Cerebellar nuclear complex (tissue), 1 donor: ENCODE results near the gene STARD13.

Experiments used
- DNase-seq, 2 experiments: peaks; one replicate each; lab custom pipeline; 2025; lab: John Stamatoyannopoulos, UW

STARD13 gene, protein sequence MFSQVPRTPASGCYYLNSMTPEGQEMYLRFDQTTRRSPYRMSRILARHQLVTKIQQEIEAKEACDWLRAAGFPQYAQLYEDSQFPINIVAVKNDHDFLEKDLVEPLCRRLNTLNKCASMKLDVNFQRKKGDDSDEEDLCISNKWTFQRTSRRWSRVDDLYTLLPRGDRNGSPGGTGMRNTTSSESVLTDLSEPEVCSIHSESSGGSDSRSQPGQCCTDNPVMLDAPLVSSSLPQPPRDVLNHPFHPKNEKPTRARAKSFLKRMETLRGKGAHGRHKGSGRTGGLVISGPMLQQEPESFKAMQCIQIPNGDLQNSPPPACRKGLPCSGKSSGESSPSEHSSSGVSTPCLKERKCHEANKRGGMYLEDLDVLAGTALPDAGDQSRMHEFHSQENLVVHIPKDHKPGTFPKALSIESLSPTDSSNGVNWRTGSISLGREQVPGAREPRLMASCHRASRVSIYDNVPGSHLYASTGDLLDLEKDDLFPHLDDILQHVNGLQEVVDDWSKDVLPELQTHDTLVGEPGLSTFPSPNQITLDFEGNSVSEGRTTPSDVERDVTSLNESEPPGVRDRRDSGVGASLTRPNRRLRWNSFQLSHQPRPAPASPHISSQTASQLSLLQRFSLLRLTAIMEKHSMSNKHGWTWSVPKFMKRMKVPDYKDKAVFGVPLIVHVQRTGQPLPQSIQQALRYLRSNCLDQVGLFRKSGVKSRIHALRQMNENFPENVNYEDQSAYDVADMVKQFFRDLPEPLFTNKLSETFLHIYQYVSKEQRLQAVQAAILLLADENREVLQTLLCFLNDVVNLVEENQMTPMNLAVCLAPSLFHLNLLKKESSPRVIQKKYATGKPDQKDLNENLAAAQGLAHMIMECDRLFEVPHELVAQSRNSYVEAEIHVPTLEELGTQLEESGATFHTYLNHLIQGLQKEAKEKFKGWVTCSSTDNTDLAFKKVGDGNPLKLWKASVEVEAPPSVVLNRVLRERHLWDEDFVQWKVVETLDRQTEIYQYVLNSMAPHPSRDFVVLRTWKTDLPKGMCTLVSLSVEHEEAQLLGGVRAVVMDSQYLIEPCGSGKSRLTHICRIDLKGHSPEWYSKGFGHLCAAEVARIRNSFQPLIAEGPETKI

DNA sequence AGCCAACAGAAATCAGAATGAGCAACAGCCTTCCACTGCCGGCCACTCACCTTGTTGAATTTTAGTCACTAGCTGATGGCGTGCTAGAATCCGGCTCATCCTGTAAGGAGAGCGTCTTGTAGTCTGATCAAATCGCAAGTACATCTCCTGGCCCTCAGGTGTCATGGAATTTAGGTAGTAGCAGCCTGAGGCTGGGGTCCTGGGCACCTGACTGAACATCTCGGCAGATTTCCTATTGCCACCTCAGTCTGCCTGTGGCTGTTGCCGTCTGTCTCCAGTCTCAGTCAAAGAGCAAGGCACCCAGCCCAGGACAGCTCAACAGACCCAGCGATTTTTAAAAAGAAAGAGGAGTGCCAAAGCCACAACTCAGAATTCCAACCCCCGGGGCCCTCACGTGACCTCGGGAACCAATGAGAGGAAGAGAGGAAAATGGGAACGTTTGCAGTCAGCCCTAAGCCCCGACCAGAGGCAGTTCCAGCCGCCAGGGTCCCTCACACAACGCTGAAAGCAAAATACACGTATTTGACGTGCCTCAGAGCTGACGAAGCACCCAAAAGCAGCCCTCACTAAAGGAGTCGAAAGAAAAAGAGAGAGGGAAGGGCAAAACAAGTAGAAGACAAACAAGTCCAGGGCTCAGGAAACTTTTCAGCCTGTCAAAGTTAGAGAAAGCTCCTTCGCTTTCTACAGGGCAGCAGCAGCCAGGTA, at the start of gene STARD13:
Gene STARD13, minus strand, starts transcription at position 336 of the 705 bp plus-strand sequence. Its CDS starts 117 bp downstream, at position 219.
- no peak for DNase-seq

DNA sequence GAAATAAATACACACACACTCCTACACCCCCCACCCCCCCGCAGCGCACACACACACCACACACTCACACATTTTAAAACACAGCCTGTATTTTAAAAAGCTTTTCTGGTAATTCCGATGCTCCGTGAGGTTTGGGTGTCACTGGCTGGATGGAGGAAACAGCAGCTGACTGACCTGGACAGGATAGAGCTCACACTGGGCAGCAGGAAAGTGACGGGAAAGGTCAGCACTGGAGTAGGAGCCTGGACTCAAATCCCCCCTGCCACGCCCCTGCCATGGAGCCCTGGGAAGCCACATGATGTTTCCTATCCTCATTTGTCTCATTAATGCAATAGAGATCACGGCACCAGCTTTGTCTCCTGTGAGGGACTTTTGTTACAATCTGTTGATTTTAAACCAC, 49.3 kb upstream of the STARD13 start:
- DNase-seq, result no peak

DNA sequence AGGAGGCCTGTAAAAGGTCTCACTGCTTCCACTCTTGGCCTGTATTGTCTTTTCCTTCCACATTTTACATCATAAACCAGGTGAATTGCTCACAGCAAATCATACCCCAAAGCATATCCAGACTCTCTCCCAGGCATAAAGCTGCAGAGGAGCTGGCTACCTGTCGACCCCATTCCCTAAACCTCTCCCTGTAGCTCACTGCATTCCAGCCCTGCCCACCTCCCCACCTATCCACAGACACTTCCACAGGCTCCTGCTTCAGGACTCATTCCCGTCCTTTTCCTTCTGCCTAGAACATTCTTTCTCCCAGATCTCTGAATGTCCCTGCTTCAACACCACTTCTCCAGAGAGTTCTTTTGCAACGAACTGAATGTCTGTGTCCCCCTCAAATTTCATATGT, 46.4 kb upstream of the STARD13 start:
- DNase-seq, result no peak

DNA sequence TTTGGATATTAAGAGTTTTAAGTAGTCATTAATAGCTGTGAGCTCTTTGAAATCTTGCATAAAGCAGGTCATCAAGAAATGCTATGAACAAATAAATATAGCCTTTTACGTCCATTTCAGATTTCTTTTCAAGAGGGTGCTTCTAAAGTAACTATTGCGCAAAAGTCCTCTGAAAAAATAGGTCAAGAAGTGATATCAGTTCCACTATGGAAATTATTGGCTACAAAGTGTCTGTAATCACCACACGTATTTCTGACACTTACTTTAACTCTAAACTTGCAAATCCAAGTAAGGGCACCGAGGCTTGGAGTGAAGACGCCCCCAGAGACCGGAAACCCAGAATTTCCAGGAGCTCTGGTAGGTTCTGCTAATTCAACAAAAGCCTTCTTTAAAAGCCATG, 44.9 kb upstream of the STARD13 start:
- no peak for DNase-seq

DNA sequence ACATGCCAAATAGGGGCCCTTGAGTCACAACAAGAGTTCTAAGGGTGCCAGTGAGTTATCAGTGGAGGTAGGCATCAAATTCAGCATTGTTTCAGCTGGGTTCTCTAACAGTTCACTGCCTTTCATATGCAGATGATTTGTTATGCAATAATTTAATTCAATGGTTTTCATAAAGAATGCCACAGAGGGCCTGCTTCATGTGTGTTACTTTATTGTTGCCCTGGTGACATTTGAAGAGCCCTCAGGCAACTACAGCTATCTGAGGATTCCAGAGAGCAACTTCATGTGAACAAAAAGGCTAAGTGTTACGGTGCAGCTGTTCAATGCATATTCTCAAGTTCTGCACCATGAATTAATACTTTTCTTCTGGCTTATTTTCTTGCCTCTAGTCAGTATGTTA, 43.1 kb upstream of the STARD13 start:
- DNase-seq, result no peak

DNA sequence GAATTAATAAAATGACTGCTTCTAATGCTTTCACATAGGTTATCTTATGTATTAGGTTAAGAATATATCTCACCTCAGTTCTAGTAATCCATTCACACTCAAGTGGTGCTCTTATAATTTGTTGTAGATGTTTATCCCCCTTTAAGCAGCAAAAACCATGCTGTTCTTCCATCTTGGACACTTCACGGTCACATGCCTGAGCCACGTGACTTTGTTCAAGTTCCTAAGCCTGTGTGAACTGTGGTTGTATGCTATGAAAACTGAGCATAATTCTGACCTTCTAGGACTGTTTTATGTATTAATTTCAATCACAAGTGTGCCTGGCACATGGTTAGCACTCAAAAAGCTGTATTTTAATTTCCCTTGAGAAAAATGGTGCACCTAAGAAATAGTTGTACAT, 41.2 kb upstream of the STARD13 start:
- no peak for DNase-seq

DNA sequence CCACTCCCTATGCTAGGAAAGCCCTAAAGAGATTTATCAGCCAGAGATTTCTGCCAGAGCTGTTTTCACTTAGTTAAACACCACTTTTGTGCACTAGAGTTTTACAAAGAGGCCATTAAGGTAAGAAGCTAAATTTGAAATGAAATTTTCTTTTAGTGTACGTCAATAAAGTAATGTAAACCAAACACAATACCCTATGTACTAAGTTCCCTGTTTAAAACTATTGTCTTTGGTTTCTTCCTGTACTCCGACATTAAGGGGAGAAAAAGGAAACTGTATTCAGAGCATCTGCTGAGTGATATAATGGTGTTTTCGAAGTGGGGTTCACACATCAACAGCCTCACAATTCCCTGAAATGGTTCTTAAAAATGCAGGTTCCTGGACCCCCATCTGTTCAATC, 40.7 kb upstream of the STARD13 start:
- no peak for DNase-seq

DNA sequence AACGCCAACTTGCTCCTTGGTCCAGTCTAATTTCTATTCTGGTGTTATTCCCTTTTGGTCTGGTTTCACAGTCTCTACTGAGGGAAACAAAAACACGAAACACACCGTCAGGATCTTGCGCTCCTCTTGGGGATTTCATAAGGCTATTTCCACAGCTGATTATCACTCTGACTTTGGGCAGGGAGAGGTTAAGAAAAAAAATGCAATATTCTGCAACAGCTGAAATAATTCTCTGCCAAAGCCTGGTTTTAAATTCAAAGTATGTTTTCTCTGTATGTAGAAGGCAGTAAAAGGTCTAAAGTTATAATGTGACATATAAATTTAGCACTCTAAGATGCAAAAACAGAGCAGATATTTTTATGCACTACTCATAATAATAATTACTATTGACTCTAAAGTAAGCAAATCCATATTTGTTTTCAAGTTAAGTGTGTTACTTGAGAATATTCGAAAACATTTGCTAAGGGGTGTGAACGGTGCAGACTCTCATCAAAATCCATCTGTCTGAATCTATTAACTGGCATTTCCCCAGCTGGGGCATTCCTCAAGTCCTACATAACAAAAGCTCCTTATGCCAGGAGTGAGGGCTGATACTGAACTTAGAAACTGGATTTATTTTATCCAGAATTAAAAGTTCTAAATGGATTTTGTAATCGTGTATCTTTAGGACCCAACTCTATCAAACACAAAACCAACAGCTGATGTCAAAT, 38.4 kb upstream of the STARD13 start:
- no peak for DNase-seq

DNA sequence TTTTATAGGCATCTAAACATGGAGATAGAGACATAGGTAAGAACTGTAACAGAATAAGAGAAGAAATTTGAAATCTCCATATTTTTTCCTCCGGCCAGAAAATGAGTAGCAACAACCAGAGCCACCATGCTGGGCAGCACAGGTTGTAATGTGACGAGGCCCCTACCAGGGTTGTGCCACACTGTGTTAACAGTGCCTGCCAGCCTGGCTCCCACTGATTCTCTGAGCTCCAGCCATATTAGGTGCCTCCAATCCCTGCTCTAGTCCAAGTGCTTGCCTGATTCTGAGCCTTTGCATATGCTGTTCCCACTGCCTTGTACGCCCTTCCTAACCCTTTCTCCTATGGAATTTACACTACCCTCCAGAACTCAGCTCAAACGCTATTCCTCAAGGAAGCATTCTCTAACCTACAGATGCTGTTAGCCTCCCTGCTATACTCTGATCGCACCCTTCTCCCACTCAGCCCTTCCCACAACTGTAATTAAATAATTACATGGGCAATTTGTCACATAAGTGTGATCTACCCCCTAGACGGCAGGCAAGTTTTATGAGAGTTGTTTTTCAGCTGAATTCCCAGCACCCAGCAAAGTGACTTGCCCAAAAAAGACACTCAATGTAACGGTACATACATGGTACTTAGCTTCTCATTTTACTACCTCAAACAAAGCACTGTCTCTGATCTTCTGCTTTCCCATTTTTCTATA, 37.6 kb upstream of the STARD13 start:
- no peak for DNase-seq

DNA sequence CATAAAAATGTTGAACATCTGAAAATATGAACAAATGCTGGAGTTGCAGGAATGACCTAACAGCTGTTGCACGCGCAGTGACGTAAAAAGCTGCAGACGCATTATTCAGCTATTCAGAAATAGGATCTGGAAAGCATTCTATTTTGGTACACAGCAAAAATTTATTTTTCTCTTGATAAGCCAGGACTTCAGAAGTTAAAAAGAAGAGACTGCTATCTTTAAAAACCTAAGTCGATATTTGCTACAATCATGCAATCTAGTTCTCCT, 36.9 kb upstream of the STARD13 start:
- no peak for DNase-seq

DNA sequence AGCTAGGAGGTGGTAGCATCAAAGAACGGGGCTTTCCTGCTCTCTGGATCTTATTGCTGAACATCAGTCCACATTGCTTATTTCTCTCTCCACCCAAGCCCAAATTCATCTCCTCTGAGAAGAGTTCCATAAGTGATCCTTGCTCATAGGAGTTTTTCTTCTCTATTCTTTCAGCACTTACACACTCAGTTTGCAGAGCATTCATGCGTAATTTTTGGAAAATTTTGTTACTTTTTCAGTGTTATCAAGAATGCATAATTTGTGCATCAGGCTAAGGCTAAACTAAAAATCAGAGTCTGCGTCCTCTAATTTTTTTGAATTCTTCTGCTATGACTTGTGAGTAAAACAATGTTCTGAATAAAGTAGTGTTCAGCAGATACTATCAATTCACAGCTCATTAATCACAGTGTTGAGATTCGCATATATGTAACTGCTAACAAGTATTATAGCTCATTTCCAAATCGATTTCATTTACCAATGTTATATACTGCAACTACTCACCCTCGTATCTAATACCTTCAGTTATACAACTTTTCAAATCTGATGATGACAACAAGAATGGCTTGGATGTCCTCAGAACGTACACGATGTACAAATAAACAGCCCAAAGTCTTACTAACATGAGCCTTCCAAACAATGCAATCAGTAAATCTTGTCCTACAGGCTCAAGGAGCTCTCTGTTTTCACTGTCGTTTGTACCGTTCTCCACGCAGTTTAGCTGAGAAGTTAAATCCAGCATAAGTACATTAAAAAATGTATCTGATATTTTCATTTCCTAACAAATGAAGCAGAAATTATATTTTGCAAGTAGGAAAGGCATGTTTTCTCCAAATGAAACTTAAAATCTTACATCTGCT, 36.4 kb upstream of the STARD13 start:
- DNase-seq, result no peak

DNA sequence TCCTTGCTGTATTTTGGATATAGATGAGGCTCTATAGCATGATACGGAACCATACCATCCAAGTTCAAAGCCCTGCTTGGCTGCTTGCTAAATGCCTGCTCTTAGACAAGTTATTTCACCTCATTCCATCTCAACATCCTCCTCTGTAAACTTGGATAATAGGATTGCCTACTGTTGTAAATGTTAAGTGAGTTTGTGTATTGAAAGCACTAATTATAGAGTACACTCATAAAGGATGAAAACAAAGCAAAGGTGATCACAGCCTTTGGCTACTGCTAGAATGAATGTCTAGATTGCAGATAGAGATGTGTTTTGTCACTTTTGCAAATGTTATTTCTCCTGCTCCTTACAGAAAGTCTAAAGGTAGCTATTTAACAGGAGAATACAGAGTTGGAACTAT, 34.3 kb upstream of the STARD13 start:
- DNase-seq, result no peak

DNA sequence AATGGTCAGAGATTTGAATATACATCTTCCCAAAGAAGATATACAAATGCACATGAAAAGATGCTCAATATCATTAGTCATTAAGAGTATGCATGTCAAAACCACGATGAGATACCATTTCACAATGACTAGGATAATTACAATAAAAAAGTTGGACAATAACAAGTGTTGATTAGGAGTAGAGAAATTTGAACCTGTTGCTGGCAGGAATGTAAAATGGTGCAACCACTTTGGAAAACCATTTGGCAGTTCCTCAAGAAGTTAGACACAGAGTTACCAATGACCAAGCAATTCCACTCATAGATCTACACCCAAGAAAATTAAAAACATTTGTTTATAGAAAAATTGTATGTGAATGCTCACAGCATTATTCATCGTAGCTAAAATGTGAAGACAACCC, 33.2 kb upstream of the STARD13 start:
- DNase-seq, result no peak

DNA sequence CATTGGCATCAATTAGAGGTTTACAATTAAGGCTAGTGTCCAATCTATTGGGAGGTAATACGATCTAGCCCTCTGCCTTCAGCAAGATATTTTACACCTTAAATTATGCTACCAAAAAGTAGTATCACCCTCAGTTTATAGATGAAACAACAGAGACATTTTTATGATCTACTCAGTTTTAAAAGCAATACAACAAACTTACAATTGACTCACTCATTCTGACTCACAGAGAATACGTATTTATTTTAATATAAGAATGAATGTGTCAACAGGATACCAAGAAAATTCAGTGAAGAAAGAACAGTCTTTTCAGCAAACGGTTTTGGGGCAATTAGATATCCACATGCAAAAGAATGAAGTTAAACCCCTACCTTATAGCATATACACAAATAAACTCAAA, 32.5 kb upstream of the STARD13 start:
- no peak for DNase-seq

DNA sequence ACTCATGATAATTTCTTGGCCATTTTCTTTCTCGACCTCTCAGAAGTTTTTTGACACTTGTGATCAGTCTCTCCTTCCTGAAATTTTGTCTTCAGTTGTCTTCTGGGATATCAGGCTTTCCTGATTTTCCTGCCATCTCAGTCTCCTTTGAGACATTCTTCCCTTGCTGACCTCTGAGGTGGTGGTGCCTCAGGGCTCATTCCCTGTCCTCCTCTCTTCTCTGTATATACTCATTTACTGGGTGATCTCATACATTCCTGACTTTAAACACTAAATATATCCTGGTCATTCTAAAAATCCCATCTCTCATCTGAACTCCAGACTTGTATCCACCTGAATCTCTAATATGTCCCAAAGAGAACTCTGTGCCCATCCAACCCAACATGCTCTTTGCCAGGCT, 31.3 kb upstream of the STARD13 start:
- DNase-seq, result no peak

DNA sequence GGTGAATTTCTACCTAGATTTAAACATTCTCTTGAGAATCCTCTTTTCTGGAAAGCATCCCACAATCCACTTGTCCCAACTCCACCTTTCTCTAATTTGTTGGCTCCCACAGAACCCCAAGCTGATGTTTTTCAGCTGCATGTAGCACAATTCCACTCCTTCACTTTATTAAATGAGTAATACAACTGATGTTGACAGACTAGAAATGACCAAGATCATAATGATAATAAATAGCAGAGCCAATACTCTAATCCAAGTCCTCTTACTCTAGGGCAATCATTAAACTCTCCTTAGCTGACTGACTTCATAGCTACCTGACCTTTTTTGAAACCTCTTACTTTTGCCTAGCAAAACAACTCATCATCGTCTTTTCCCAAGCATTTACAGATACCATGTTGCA, 27.9 kb upstream of the STARD13 start:
- no peak for DNase-seq

DNA sequence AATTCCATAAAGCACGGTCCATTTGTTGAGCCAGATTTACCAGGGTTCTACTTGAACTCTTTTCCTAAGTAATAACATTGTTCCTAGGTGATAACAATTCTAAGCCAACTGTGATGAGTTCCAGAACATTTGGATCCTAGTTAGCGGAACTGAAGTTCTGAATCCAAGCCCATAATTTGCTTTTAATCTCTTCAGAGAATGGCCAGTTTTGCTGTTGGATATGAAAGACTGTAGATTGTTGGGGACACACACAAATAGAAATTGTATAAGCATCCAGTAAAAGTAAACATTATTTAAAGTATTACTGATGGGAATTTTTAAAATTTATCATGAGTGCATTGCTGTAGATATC, 27.3 kb upstream of the STARD13 start:
- DNase-seq, result no peak

DNA sequence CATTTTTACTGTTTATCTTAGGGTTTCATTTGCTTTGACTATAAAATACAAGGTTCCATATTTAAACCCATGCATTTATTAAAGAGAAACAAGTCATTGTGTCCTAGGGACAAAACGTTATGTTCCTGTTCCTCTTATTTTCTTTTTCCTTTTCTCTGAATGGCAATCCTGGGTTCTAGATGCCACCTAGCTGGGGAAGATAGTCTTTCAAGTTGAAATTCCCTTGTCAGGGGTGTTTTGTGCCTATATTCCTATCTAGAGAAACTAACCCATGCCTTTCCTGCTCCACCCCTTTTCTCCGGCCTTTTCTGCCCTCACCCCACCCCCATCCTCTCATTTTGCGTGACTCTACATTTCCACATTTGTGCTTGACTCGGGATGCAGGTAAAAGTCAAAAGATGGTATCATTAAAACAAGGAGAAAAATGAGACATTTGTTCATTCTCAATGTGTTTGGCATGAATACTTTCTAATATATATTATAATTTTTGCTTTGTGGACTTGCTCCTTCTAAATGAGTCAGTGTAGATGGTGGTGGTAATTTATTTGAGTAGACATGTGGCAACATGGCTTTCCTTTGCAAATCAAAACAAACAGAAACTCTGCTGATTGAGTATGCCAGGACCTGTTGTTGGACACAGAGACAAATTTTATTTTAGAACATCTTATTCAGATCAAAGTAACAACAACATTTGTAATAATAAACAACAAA, 26.8 kb upstream of the STARD13 start:
- no peak for DNase-seq

DNA sequence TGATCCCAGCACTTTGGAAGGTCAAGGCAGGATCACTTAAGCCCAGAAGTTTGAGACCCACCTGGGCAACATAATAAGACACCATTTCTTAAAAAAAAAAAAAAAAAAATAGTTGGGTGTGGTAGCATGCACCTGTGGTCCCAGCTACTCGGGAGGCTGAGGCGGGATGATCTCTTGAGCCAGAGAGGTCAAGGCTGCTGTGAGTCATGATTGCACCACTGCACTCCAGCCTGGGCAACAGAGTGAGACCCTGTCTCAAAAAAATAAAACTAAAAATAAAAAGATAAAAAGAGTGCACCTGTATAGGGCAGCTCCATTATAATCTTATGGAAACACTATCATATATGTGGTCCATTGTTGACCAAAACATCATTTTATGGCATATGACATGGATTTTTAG, 25.5 kb upstream of the STARD13 start:
- DNase-seq, result no peak
